ENCODE results near the gene OR10K2. TPM values are rescaled to one million over a fixed set of nuclear protein-coding genes. Genes with fewer than 3 reads are reported as not detected.
"Not testable (repeated sequence)": the region's sequence is repeated elsewhere in the genome, so short reads cannot be mapped to it uniquely, and the experiment has no call there.

OR10K2 gene
- total RNA-seq, 2 experiments from 2014 or later, result not detected

GRCh38 chr1:158445376-158445775, 19.3 kb upstream of the OR10K2 start:
- H3K36me3 ChIP-seq (ENCODE audit: insufficient read depth, low read length), result no peaks in the 10 kb centered on the region
- no peak for ATAC-seq (ENCODE audit: poor library complexity)
- no peak overlapping the region for H3K27ac ChIP-seq (ENCODE audit: low read depth in 1 of 2, low read length in 2 of 2)
- CTCF ChIA-PET, result no interaction called here
- Mint-ChIP-seq H3K36me3 (ENCODE audit: low read depth) (no peaks in the 10 kb centered on the region), H3K27me3 (peaks cover 11% of the 10 kb centered on the region), H3K9me3 (no peaks in the 10 kb centered on the region), H3K4me1 (ENCODE audit: low read depth) (no peaks in the 10 kb centered on the region), H3K27ac (no peak overlapping the region), H3K4me3 (no peak overlapping the region)
- H3K9me3 ChIP-seq (ENCODE audit: control insufficient read depth in 1 of 2, insufficient read depth in 1 of 2, low read length in 2 of 2), result no peaks in the 10 kb centered on the region
- no peaks in the 10 kb centered on the region for H3K27me3 ChIP-seq (ENCODE audit: control insufficient read depth in 1 of 2, insufficient read depth in 2 of 2, low read length in 2 of 2)
- intact Hi-C loops (cut with DNase I, micrococcal nuclease), result no loop called here
- DNase-seq, result no peak
- H3K4me3 ChIP-seq (ENCODE audit: low read length), result no peak overlapping the region
- no peaks in the 10 kb centered on the region for H3K4me1 ChIP-seq (ENCODE audit: insufficient read depth, low read length)
- POLR2A ChIA-PET, result no interaction called here
- no peak for TF ChIP-seq CTCF (IDR thresholded peaks at IDR 0.05)

- H3K36me3 ChIP-seq (ENCODE audit: insufficient read depth, low read length), result no peaks in the 10 kb centered on the region
- no peak overlapping the region for H3K27ac ChIP-seq (ENCODE audit: low read depth in 1 of 2, low read length in 2 of 2)
- Mint-ChIP-seq H3K27me3 (peaks cover 45% of the 10 kb centered on the region), H3K9me3 (peaks cover 2% of the 10 kb centered on the region), H3K36me3 (ENCODE audit: low read depth) (no peaks in the 10 kb centered on the region), H3K4me1 (ENCODE audit: low read depth) (no peaks in the 10 kb centered on the region), H3K4me3 (no peak overlapping the region), H3K27ac (no peak overlapping the region)
- CTCF ChIA-PET, result no interaction called here
- H3K4me3 ChIP-seq (ENCODE audit: low read length), result no peak overlapping the region
- peaks cover 5 to 11% of the 10 kb centered on the region in 2 experiments for H3K9me3 ChIP-seq (ENCODE audit: control insufficient read depth in 1 of 2, insufficient read depth in 1 of 2, low read length in 2 of 2)
- peaks cover 0 to 4% of the 10 kb centered on the region in 2 experiments for H3K27me3 ChIP-seq (ENCODE audit: control insufficient read depth in 1 of 2, insufficient read depth in 2 of 2, low read length in 2 of 2)
- POLR2A ChIA-PET, result no interaction called here
- DNase-seq (no peak), ATAC-seq (ENCODE audit: poor library complexity) (no peak)
- no peak for TF ChIP-seq CTCF (IDR thresholded peaks at IDR 0.05)
- H3K4me1 ChIP-seq (ENCODE audit: insufficient read depth, low read length), result no peaks in the 10 kb centered on the region
- intact Hi-C loops (cut with DNase I, micrococcal nuclease), result no loop called here
Measured at GRCh38 chr1:158434741-158435140, 8.7 kb upstream of the OR10K2 start.

GRCh38 chr1:158430163-158430562, 4.1 kb upstream of the OR10K2 start:
- H3K27ac ChIP-seq (ENCODE audit: low read depth in 1 of 2, low read length in 2 of 2), result not testable (repeated sequence)

GRCh38 chr1:158425027-158425426, 1.0 kb downstream of the OR10K2 start:
- ATAC-seq (ENCODE audit: poor library complexity) (no peak), DNase-seq (no peak)
- no peaks in the 10 kb centered on the region for H3K9me3 ChIP-seq (ENCODE audit: control insufficient read depth in 1 of 2, insufficient read depth in 1 of 2, low read length in 2 of 2)
- H3K27ac Mint-ChIP-seq, result no peak overlapping the region
- H3K4me1 Mint-ChIP-seq (ENCODE audit: low read depth), result no peaks in the 10 kb centered on the region
- H3K4me3 ChIP-seq (ENCODE audit: low read length), result no peak overlapping the region
- H3K36me3 Mint-ChIP-seq (ENCODE audit: low read depth), result no peaks in the 10 kb centered on the region
- H3K9me3 Mint-ChIP-seq, result peaks cover 8% of the 10 kb centered on the region
- peaks cover 10% of the 10 kb centered on the region for H3K27me3 Mint-ChIP-seq
- H3K4me3 Mint-ChIP-seq, result no peak overlapping the region
- H3K27me3 ChIP-seq (ENCODE audit: control insufficient read depth in 1 of 2, insufficient read depth in 2 of 2, low read length in 2 of 2), result no peaks in the 10 kb centered on the region
- no peak for TF ChIP-seq CTCF (IDR thresholded peaks at IDR 0.05)
- CTCF ChIA-PET, result no interaction called here
- no peak overlapping the region for H3K27ac ChIP-seq (ENCODE audit: low read depth in 1 of 2, low read length in 2 of 2)
- intact Hi-C loops (cut with DNase I, micrococcal nuclease), result no loop called here
- no peaks in the 10 kb centered on the region for H3K36me3 ChIP-seq (ENCODE audit: insufficient read depth, low read length)
- POLR2A ChIA-PET, result no interaction called here
- no peaks in the 10 kb centered on the region for H3K4me1 ChIP-seq (ENCODE audit: insufficient read depth, low read length)

More at GRCh38 chr1:158430163-158430562, 4.1 kb upstream of the OR10K2 start:
- H3K36me3 ChIP-seq (ENCODE audit: insufficient read depth, low read length); H3K36me3 Mint-ChIP-seq (ENCODE audit: low read depth); H3K27me3 ChIP-seq (ENCODE audit: control insufficient read depth in 1 of 2, insufficient read depth in 2 of 2, low read length in 2 of 2); CTCF ChIA-PET; POLR2A ChIA-PET; H3K4me3 Mint-ChIP-seq; DNase-seq; H3K9me3 Mint-ChIP-seq; ATAC-seq (ENCODE audit: poor library complexity); H3K4me1 ChIP-seq (ENCODE audit: insufficient read depth, low read length); H3K27ac Mint-ChIP-seq; H3K4me1 Mint-ChIP-seq (ENCODE audit: low read depth); H3K4me3 ChIP-seq (ENCODE audit: low read length); intact Hi-C loops (cut with DNase I, micrococcal nuclease): not testable (repeated sequence)
- H3K27me3 Mint-ChIP-seq, result peaks cover 35% of the 10 kb centered on the region
- peaks cover 5 to 11% of the 10 kb centered on the region in 2 experiments for H3K9me3 ChIP-seq (ENCODE audit: control insufficient read depth in 1 of 2, insufficient read depth in 1 of 2, low read length in 2 of 2)
